Measurements from ENCODE around the gene PMFBP1. TPM values are rescaled to one million over a fixed set of nuclear protein-coding genes. Genes with fewer than 3 reads are reported as not detected.

The PMFBP1 gene
- total and polyA plus RNA-seq, 2 donors (not counting 1 experiment from before 2014, with no cell fraction given): 1.2 to 9.5 TPM

DNA sequence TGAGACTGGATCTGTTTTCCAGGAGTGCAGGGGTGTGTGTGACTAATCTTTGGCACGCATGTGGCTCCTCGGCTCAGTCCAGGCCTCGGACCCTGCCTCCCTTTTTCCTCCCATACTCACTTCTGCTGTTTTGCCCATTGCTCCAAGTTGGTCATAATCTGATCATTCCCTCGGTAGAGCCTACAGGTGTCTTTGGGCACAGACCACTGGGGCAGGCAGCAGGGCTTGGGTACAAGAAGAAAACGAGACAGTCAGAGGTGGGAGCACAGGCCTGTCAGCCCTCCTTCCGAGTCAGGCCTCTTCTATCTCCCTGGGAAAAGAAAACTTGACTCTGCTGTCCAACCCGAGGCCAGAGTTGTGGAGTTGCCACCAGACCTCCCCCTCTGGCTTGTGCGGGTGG, 48.5 kb downstream of the PMFBP1 start:
- H3K9me3 Mint-ChIP-seq (ENCODE audit: insufficient read depth): no peaks in the 10 kb centered on the region
- no peak for TF ChIP-seq EZH2 (IDR thresholded peaks at IDR 0.05; ENCODE audit: borderline replicate concordance, insufficient read depth, low read depth, low read length, poor library complexity, severe bottlenecking)
- TF ChIP-seq, protein P1, sequence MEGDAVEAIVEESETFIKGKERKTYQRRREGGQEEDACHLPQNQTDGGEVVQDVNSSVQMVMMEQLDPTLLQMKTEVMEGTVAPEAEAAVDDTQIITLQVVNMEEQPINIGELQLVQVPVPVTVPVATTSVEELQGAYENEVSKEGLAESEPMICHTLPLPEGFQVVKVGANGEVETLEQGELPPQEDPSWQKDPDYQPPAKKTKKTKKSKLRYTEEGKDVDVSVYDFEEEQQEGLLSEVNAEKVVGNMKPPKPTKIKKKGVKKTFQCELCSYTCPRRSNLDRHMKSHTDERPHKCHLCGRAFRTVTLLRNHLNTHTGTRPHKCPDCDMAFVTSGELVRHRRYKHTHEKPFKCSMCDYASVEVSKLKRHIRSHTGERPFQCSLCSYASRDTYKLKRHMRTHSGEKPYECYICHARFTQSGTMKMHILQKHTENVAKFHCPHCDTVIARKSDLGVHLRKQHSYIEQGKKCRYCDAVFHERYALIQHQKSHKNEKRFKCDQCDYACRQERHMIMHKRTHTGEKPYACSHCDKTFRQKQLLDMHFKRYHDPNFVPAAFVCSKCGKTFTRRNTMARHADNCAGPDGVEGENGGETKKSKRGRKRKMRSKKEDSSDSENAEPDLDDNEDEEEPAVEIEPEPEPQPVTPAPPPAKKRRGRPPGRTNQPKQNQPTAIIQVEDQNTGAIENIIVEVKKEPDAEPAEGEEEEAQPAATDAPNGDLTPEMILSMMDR (IDR thresholded peaks at IDR 0.05): no peak
- H3K9me3 ChIP-seq (ENCODE audit: control extremely low read depth in 1 of 3, control insufficient read depth in 2 of 3, insufficient read depth in 1 of 3, low read length in 2 of 3): no peaks in the 10 kb centered on the region
- no peak overlapping the region for H3K9ac ChIP-seq (ENCODE audit: low read length)
- H2AFZ ChIP-seq (ENCODE audit: insufficient read depth, low read depth, low read length, poor library complexity, severe bottlenecking): no peak overlapping the region
- H3K4me1 Mint-ChIP-seq: no peaks in the 10 kb centered on the region
- no peak overlapping the region for H3K27ac Mint-ChIP-seq
- ChIA-PET POLR2A (no interaction called here), CTCF (interaction anchor here (0.9 to 4.7 kb wide), 3 partner anchors 8 to 343 kb away, joined by 3 to 47 read pairs (median 3); no protein-coding TSS in a partner anchor)
- H3K4me3 ChIP-seq (ENCODE audit: control extremely low read depth in 1 of 5, extremely low read depth in 1 of 5, insufficient read depth in 1 of 5, low read depth in 2 of 5, low read length in 4 of 5): no peak overlapping the region
- no peak for DNase-seq
- intact Hi-C loops (cut with micrococcal nuclease): no loop called here
- H3K27me3 ChIP-seq (replicated peaks in 1 of 4; ENCODE audit: control extremely low read depth in 1 of 4, control insufficient read depth in 3 of 4, insufficient read depth in 4 of 4, low read length in 3 of 4): no peaks in the 10 kb centered on the region
- H3K4me2 ChIP-seq (replicated peaks; ENCODE audit: low read depth, low read length, poor library complexity, severe bottlenecking): no peak overlapping the region
- no peaks in the 10 kb centered on the region for H3K79me2 ChIP-seq (ENCODE audit: control insufficient read depth, insufficient read depth, low read length)
- H3K36me3 ChIP-seq (replicated peaks in 1 of 2; ENCODE audit: control extremely low read depth in 1 of 2, control insufficient read depth in 1 of 2, extremely low read depth in 1 of 2, insufficient read depth in 2 of 2, low read length in 1 of 2): no peaks in the 10 kb centered on the region
- H4K20me1 ChIP-seq (ENCODE audit: control insufficient read depth, insufficient read depth, low read length, poor library complexity, severe bottlenecking): no peaks in the 10 kb centered on the region
- WGBS (ENCODE audit: insufficient coverage): 90% methylated on average over 6 of the region's 8 CpGs
- no peak overlapping the region for H3K4me3 Mint-ChIP-seq
- H3K27ac ChIP-seq (ENCODE audit: low read length in 2 of 2): no peak overlapping the region
- no peaks in the 10 kb centered on the region for H3K27me3 Mint-ChIP-seq
- peaks cover 0 to 6% of the 10 kb centered on the region in 2 donors for H3K4me1 ChIP-seq (ENCODE audit: control insufficient read depth in 2 of 2, insufficient read depth in 2 of 2, low read length in 2 of 2)
- no peak for ATAC-seq (ENCODE audit: low read depth)

DNA sequence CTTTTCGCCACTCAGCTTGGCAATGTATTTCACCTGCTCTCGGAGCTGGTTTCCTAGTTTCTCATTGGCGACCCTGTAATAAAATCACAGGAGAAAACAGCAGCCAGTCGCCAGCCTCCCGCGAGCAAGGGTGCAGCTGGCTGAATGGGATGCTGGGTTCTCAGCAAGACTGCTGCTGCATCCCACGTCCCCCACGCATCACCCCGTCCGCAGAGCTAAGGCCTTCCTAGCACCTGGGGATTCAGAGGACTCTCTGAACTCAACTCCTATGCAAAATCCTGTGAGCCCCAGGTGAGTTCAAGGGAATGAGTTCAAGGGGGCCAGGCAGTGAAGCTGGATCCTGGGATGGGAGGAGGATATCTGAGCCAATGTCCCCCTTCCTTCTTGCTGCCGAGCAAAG, 49.0 kb downstream of the PMFBP1 start:
- Histone ChIP-seq H3K27me3 (replicated peaks in 1 of 4; ENCODE audit: control extremely low read depth in 1 of 4, control insufficient read depth in 3 of 4, insufficient read depth in 4 of 4, low read length in 3 of 4) (no peaks in the 10 kb centered on the region), H3K79me2 (ENCODE audit: control insufficient read depth, insufficient read depth, low read length) (no peaks in the 10 kb centered on the region), H3K4me1 (ENCODE audit: control insufficient read depth in 2 of 2, insufficient read depth in 2 of 2, low read length in 2 of 2) (peaks cover 0 to 6% of the 10 kb centered on the region in 2 donors), H3K9ac (ENCODE audit: low read length) (no peak overlapping the region), H2AFZ (ENCODE audit: insufficient read depth, low read depth, low read length, poor library complexity, severe bottlenecking) (no peak overlapping the region), H4K20me1 (ENCODE audit: control insufficient read depth, insufficient read depth, low read length, poor library complexity, severe bottlenecking) (no peaks in the 10 kb centered on the region), H3K9me3 (ENCODE audit: control extremely low read depth in 1 of 3, control insufficient read depth in 2 of 3, insufficient read depth in 1 of 3, low read length in 2 of 3) (no peaks in the 10 kb centered on the region), H3K4me2 (replicated peaks; ENCODE audit: low read depth, low read length, poor library complexity, severe bottlenecking) (no peak overlapping the region), H3K27ac (ENCODE audit: low read length in 2 of 2) (no peak overlapping the region), H3K36me3 (replicated peaks in 1 of 2; ENCODE audit: control extremely low read depth in 1 of 2, control insufficient read depth in 1 of 2, extremely low read depth in 1 of 2, insufficient read depth in 2 of 2, low read length in 1 of 2) (no peaks in the 10 kb centered on the region), H3K4me3 (ENCODE audit: control extremely low read depth in 1 of 5, extremely low read depth in 1 of 5, insufficient read depth in 1 of 5, low read depth in 2 of 5, low read length in 4 of 5) (no peak overlapping the region)
- no peak for ATAC-seq (ENCODE audit: low read depth)
- no peak for DNase-seq
- ChIA-PET CTCF (interaction anchor here (0.9 to 4.7 kb wide), 2 partner anchors 9 to 344 kb away, joined by 3 to 47 read pairs; no protein-coding TSS in a partner anchor), POLR2A (no interaction called here)
- Mint-ChIP-seq H3K9me3 (ENCODE audit: insufficient read depth) (no peaks in the 10 kb centered on the region), H3K27ac (no peak overlapping the region), H3K27me3 (no peaks in the 10 kb centered on the region), H3K4me1 (no peaks in the 10 kb centered on the region), H3K4me3 (no peak overlapping the region)
- TF ChIP-seq EZH2 (IDR thresholded peaks at IDR 0.05; ENCODE audit: borderline replicate concordance, insufficient read depth, low read depth, low read length, poor library complexity, severe bottlenecking): no peak
- TF ChIP-seq, protein P1 (IDR thresholded peaks at IDR 0.05): no peak
- 98% methylated on average over 9 of the region's 11 CpGs for WGBS (ENCODE audit: insufficient coverage)
- intact Hi-C loops (cut with micrococcal nuclease): no loop called here
